HCT116 (cell line): ENCODE data around the gene OR5AC2.

ENCODE experiments used
- CEBPB ChIP-seq: IDR thresholded peaks from 2 replicates; pipeline ENCODE4 v1.6.1; 2012; ENCODE audit warnings: low read depth
- EGR1 ChIP-seq: IDR thresholded peaks from 2 replicates; pipeline ENCODE4 v1.6.1; 2012; ENCODE audit warnings: low read depth
- EZH2 ChIP-seq: fragments of 200-600 bp; sonication (generic); IDR thresholded peaks from 2 replicates; pipeline ENCODE4 v1.6.1; 2017; ENCODE audit warnings: antibody characterized with exemption, mixed run types
- EZH2phosphoT487 ChIP-seq: fragments of 200-600 bp; IDR thresholded peaks from 2 replicates; pipeline ENCODE4 v1.6.1; 2018; ENCODE audit warnings: antibody characterized with exemption, borderline replicate concordance
- POLR2A ChIP-seq: IDR thresholded peaks from 2 replicates; pipeline ENCODE4 v1.7.0; 2011; ENCODE audit warnings: borderline replicate concordance; ENCODE audit not compliant: insufficient read depth, insufficient read length; ENCODE audit errors: extremely low read depth
- POLR2AphosphoS5 ChIP-seq: IDR thresholded peaks from 2 replicates; pipeline ENCODE4 v1.6.1; 2011; ENCODE audit warnings: mild to moderate bottlenecking, low read depth, low read length, moderate library complexity
- SIN3A ChIP-seq: IDR thresholded peaks from 2 replicates; pipeline ENCODE4 v1.6.1; 2012; ENCODE audit warnings: low read depth
- YY1 ChIP-seq: IDR thresholded peaks from 2 replicates; pipeline ENCODE4 v1.6.1; 2011; ENCODE audit warnings: low read length, low read depth, moderate library complexity, mild to moderate bottlenecking; ENCODE audit not compliant: insufficient replicate concordance; ENCODE audit errors: extremely low read depth
- ZNF274 ChIP-seq: fragments of 200-500 bp; sonication (Bioruptor generic); IDR thresholded peaks from 2 replicates; pipeline ENCODE4 v1.6.1; 2014; ENCODE audit warnings: mild to moderate bottlenecking, low read depth, low read length, inconsistent platforms
- TF ChIP-seq, protein P1 (sequence below), 3 experiments: fragments of 200-600 bp in 1 of 3; sonication (generic) in 1 of 3; IDR thresholded peaks in 2 of 3; conservative IDR thresholded peaks in 1 of 3; 2 replicates each; pipeline ENCODE4 v1.5.1; 2012 to 2017; ENCODE audit warnings: low read depth in 2 of 3, low read length in 2 of 3, antibody characterized with exemption in 1 of 3, borderline replicate concordance in 1 of 3, control low read depth in 1 of 3, mild to moderate bottlenecking in 1 of 3, mixed read lengths in 1 of 3, mixed run types in 1 of 3, moderate library complexity in 1 of 3; ENCODE audit not compliant: insufficient read depth in 1 of 3
- TF ChIP-seq, protein P2 (sequence below): IDR thresholded peaks from 2 replicates; pipeline ENCODE4 v1.6.1; 2012; ENCODE audit warnings: low read depth
- TF ChIP-seq, protein P3 (sequence below): IDR thresholded peaks from 2 replicates; pipeline ENCODE4 v1.6.1; 2012
- TF ChIP-seq, protein P4 (sequence below): IDR thresholded peaks from 2 replicates; pipeline ENCODE4 v1.6.1; 2012

DNA sequence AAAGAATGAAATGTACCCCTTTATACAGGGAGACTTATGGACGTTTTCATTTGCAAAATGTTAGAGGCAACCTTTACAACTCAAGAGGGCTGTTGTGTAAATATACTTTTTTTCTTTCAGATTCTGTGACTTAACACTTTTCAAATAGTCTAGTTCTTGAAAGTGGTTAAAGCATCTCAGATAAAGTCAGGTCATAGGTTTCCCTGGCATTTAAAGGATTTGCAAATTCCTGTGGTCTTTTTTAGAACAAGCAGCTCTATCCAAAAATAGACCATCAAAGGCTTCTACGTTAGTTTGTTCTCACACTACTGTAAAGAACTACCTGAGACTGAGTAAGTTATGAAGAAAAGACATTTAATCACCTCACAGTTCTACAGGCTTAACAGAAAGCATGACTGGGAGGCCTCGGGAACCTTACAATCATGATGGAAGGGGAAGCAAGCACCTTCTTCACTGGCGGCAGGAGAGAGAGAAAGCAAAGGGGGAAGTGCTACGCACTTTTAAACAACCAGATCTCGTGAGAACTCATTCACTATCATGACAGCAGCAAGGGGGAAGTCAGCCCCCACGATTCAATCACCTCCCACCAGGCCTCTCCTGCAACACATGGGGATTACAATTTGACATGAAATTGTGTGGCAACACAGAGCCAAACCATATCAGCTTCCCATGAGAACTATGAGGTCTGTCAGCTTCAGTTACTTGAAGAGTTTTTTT is 28.6 kb upstream of the OR5AC2 start:
- TF ChIP-seq YY1 (no peak), POLR2AphosphoS5 (no peak), EGR1 (no peak), POLR2A (no peak), CEBPB (no peak), SIN3A (no peak), EZH2 (no peak), EZH2phosphoT487 (no peak), ZNF274 (no peak)
- TF ChIP-seq, protein P1, sequence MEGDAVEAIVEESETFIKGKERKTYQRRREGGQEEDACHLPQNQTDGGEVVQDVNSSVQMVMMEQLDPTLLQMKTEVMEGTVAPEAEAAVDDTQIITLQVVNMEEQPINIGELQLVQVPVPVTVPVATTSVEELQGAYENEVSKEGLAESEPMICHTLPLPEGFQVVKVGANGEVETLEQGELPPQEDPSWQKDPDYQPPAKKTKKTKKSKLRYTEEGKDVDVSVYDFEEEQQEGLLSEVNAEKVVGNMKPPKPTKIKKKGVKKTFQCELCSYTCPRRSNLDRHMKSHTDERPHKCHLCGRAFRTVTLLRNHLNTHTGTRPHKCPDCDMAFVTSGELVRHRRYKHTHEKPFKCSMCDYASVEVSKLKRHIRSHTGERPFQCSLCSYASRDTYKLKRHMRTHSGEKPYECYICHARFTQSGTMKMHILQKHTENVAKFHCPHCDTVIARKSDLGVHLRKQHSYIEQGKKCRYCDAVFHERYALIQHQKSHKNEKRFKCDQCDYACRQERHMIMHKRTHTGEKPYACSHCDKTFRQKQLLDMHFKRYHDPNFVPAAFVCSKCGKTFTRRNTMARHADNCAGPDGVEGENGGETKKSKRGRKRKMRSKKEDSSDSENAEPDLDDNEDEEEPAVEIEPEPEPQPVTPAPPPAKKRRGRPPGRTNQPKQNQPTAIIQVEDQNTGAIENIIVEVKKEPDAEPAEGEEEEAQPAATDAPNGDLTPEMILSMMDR (IDR thresholded peaks at IDR 0.05 in 2 of 3, conservative IDR thresholded peaks at IDR 0.05 in 1 of 3; ENCODE audit: borderline replicate concordance in 1 of 3, insufficient read depth in 1 of 3, low read depth in 2 of 3, low read length in 2 of 3), result no peak
- TF ChIP-seq, protein P2, sequence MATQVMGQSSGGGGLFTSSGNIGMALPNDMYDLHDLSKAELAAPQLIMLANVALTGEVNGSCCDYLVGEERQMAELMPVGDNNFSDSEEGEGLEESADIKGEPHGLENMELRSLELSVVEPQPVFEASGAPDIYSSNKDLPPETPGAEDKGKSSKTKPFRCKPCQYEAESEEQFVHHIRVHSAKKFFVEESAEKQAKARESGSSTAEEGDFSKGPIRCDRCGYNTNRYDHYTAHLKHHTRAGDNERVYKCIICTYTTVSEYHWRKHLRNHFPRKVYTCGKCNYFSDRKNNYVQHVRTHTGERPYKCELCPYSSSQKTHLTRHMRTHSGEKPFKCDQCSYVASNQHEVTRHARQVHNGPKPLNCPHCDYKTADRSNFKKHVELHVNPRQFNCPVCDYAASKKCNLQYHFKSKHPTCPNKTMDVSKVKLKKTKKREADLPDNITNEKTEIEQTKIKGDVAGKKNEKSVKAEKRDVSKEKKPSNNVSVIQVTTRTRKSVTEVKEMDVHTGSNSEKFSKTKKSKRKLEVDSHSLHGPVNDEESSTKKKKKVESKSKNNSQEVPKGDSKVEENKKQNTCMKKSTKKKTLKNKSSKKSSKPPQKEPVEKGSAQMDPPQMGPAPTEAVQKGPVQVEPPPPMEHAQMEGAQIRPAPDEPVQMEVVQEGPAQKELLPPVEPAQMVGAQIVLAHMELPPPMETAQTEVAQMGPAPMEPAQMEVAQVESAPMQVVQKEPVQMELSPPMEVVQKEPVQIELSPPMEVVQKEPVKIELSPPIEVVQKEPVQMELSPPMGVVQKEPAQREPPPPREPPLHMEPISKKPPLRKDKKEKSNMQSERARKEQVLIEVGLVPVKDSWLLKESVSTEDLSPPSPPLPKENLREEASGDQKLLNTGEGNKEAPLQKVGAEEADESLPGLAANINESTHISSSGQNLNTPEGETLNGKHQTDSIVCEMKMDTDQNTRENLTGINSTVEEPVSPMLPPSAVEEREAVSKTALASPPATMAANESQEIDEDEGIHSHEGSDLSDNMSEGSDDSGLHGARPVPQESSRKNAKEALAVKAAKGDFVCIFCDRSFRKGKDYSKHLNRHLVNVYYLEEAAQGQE, result no peak
- TF ChIP-seq, protein P3, sequence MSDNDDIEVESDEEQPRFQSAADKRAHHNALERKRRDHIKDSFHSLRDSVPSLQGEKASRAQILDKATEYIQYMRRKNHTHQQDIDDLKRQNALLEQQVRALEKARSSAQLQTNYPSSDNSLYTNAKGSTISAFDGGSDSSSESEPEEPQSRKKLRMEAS, result no peak
- TF ChIP-seq, protein P4, sequence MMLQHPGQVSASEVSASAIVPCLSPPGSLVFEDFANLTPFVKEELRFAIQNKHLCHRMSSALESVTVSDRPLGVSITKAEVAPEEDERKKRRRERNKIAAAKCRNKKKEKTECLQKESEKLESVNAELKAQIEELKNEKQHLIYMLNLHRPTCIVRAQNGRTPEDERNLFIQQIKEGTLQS, result no peak
